ENCODE measurements around the gene DLGAP3. TPM values are rescaled to one million over a fixed set of nuclear protein-coding genes. Genes with fewer than 3 reads are reported as not detected.

The DLGAP3 gene
- polyA plus RNA-seq, 2 of the 4 experiments (the other 2 are of a cell fraction): 0.05 TPM; not detected in 1

DNA sequence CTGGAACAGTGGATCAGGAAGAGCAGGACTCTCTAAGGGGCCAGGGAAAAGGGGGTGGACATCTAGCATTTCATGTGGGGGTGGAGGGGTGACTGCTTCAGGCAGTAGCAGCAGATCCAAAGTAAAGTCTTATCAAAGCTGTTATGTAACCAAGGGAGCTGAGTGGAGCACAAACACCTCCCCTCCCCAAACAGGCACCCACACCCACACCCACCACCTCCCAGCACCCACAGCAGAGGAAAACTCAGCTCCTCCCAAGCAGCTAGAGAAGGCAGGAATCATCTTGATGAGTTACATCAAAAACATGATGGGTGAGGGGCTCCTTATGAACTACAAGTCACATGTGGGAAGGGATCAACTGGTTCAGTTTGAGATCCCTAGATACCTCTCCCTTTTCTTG is 6.0 kb downstream of the DLGAP3 start:
- Histone ChIP-seq H3K4me1 (no peaks in the 10 kb centered on the region), H3K9me3 (no peaks in the 10 kb centered on the region), H3K4me3 (no peak overlapping the region), H3K4me2 (no peak overlapping the region), H3K27ac (no peak overlapping the region)
- FAIRE-seq (no peak), ATAC-seq (no peak), DNase-seq (ENCODE audit: low read depth in 1 of 2, low spot score in 1 of 2) (no peak)
- TF ChIP-seq ZSCAN20 (CRISPR knock-in tag; IDR thresholded peaks at IDR 0.05) (no peak), CBX8 (IDR thresholded peaks at IDR 0.05) (no peak), TFCP2L1 (CRISPR knock-in tag; IDR thresholded peaks at IDR 0.05) (no peak), ZFP36 (IDR thresholded peaks at IDR 0.05; ENCODE audit: borderline replicate concordance, partially characterized antibody) (no peak), FOSL2 (IDR thresholded peaks at IDR 0.05) (no peak), FOSL2 (CRISPR knock-in tag; IDR thresholded peaks at IDR 0.05) (no peak), NFE2L2 (conservative IDR thresholded peaks at IDR 0.05; ENCODE audit: low read length) (no peak), EHMT2 (IDR thresholded peaks at IDR 0.05; ENCODE audit: low read depth) (no peak), HEYL (CRISPR knock-in tag; IDR thresholded peaks at IDR 0.05) (no peak), ZNF302 (CRISPR knock-in tag; IDR thresholded peaks at IDR 0.05) (no peak), RCOR1 (IDR thresholded peaks at IDR 0.05; ENCODE audit: low read depth, low read length) (no peak), HOXB5 (CRISPR knock-in tag; IDR thresholded peaks at IDR 0.05) (no peak)
- TF ChIP-seq, protein P1, sequence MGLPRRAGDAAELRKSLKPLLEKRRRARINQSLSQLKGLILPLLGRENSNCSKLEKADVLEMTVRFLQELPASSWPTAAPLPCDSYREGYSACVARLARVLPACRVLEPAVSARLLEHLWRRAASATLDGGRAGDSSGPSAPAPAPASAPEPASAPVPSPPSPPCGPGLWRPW (IDR thresholded peaks at IDR 0.05): no peak
- TF ChIP-seq, protein P2, sequence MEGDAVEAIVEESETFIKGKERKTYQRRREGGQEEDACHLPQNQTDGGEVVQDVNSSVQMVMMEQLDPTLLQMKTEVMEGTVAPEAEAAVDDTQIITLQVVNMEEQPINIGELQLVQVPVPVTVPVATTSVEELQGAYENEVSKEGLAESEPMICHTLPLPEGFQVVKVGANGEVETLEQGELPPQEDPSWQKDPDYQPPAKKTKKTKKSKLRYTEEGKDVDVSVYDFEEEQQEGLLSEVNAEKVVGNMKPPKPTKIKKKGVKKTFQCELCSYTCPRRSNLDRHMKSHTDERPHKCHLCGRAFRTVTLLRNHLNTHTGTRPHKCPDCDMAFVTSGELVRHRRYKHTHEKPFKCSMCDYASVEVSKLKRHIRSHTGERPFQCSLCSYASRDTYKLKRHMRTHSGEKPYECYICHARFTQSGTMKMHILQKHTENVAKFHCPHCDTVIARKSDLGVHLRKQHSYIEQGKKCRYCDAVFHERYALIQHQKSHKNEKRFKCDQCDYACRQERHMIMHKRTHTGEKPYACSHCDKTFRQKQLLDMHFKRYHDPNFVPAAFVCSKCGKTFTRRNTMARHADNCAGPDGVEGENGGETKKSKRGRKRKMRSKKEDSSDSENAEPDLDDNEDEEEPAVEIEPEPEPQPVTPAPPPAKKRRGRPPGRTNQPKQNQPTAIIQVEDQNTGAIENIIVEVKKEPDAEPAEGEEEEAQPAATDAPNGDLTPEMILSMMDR (IDR thresholded peaks at IDR 0.05): no peak
- ChIA-PET CTCF (interaction anchor here (0.5 to 0.6 kb wide), 2 partner anchors 89 to 439 kb away, joined by 3 read pairs; no protein-coding TSS in a partner anchor), POLR2A (interaction anchor here (0.8 kb wide), 1 partner anchor 64 kb away, joined by 3 read pairs; no protein-coding TSS in a partner anchor)

DNA sequence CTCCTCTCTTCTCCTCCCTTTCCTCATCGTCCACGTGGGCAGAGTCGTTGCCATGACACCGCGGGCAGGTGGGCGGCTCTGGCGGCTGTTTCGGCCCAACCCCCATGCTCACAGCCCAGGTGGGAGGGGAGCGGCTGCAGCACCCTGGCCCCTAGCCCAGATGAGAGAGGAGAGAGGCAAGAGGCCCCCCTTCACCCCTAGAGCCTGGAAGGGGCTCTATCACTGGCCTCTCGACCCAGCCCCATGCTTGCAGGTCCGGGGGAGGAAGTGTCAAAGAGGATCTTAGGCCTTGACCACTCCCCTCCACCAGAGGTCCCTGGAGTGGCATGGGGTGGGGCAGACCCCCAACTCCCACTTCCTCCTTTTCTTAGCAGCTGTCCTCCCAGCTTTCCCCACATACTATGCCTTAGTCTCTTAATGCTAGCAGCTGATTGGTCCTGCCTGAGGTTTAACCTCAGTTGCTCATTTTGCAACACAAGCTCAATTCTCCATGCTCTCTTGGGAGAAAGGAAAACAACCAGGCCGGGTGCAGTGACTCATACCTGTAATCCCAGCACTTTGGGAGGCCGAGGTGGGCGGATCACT is 10.4 kb downstream of the DLGAP3 start:
- Histone ChIP-seq H3K4me2 (no peak overlapping the region), H3K9me3 (no peaks in the 10 kb centered on the region), H3K4me1 (no peaks in the 10 kb centered on the region), H3K27ac (no peak overlapping the region), H3K4me3 (no peak overlapping the region)
- ATAC-seq (no peak), FAIRE-seq (no peak), DNase-seq (ENCODE audit: low read depth in 1 of 2, low spot score in 1 of 2) (no peak)
- no peak for TF ChIP-seq SREBF2 (IDR thresholded peaks at IDR 0.05)
- no peak for TF ChIP-seq RARB (CRISPR knock-in tag; IDR thresholded peaks at IDR 0.05)
- no peak for TF ChIP-seq POLR2AphosphoS2 (conservative IDR thresholded peaks at IDR 0.05; ENCODE audit: low read length)
- TF ChIP-seq, protein P3, sequence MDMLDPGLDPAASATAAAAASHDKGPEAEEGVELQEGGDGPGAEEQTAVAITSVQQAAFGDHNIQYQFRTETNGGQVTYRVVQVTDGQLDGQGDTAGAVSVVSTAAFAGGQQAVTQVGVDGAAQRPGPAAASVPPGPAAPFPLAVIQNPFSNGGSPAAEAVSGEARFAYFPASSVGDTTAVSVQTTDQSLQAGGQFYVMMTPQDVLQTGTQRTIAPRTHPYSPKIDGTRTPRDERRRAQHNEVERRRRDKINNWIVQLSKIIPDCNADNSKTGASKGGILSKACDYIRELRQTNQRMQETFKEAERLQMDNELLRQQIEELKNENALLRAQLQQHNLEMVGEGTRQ (IDR thresholded peaks at IDR 0.05): no peak
- TF ChIP-seq EHF (CRISPR knock-in tag; IDR thresholded peaks at IDR 0.05): no peak
- no peak for TF ChIP-seq NPAS2 (CRISPR knock-in tag; IDR thresholded peaks at IDR 0.05; ENCODE audit: borderline replicate concordance)
- TF ChIP-seq, protein P4, sequence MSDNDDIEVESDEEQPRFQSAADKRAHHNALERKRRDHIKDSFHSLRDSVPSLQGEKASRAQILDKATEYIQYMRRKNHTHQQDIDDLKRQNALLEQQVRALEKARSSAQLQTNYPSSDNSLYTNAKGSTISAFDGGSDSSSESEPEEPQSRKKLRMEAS (IDR thresholded peaks at IDR 0.05): no peak
- TF ChIP-seq, protein P5, sequence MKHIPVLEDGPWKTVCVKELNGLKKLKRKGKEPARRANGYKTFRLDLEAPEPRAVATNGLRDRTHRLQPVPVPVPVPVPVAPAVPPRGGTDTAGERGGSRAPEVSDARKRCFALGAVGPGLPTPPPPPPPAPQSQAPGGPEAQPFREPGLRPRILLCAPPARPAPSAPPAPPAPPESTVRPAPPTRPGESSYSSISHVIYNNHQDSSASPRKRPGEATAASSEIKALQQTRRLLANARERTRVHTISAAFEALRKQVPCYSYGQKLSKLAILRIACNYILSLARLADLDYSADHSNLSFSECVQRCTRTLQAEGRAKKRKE (CRISPR knock-in tag; IDR thresholded peaks at IDR 0.05; ENCODE audit: low read depth): no peak
- 40% methylated on average over 12 of the region's 14 CpGs for WGBS (ENCODE audit: missing lambda C conversion rate)
- ChIA-PET POLR2A (no interaction called here), CTCF (interaction anchor here (1.0 kb wide), 1 partner anchor 201 kb away, joined by 4 read pairs; no protein-coding TSS in a partner anchor)

Measured in A549 (cell line).